ENCODE results near the gene FRMD6.

- no peak for TF ChIP-seq EGR1 (IDR thresholded peaks at IDR 0.05; ENCODE audit: borderline replicate concordance in 1 of 2, low read depth in 2 of 2, low read length in 2 of 2)
- TF ChIP-seq, protein P1, sequence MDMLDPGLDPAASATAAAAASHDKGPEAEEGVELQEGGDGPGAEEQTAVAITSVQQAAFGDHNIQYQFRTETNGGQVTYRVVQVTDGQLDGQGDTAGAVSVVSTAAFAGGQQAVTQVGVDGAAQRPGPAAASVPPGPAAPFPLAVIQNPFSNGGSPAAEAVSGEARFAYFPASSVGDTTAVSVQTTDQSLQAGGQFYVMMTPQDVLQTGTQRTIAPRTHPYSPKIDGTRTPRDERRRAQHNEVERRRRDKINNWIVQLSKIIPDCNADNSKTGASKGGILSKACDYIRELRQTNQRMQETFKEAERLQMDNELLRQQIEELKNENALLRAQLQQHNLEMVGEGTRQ (IDR thresholded peaks at IDR 0.05; ENCODE audit: borderline replicate concordance, low read depth, low read length): no peak
Observed at GRCh38 chr14:51668870-51669269, 17.2 kb downstream of the FRMD6 start.
